K562 (cell line): ENCODE results near the gene VNN1. TPM values are rescaled to one million over a fixed set of nuclear protein-coding genes. Genes with fewer than 3 reads are reported as not detected.

ENCODE experiments used
- ATAC-seq: fragments of 200-7000 bp; cut with Tn5 transposase; 3 replicates; pipeline ENCODE4 v1.9.1; 2020; ENCODE audit warnings: moderate library complexity
- BruUV-seq: library from RNA; stranded (reverse); fragments of 400-500 nt; replicated peaks from 2 replicates; lab custom pipeline; 2021; lab: Mats Ljungman, UMichigan
- CTCF ChIA-PET: fragments of 300-600 bp; formaldehyde crosslinking; extraction: SDS; loops from one replicate; lab custom pipeline; 2021; ENCODE audit warnings: low intra/inter-chr PET ratio; lab: Yijun Ruan, JAX
- POLR2A ChIA-PET: fragments of 300-600, 350-650 bp; sonication (Branson Sonifier 250); formaldehyde crosslinking; extraction: SDS; loops from one replicate; lab custom pipeline; 2021; ENCODE audit warnings: antibody characterized with exemption, inconsistent platforms; lab: Yijun Ruan, JAX
- DNase-seq, 4 experiments: peaks; one replicate each; pipeline versions ENCODE4 v3.0.0 to v3.0.0-alpha.2; 2011 to 2018; ENCODE audit warnings: low spot score in 3 of 4, mixed read lengths in 3 of 4; ENCODE audit errors: extremely low read depth in 1 of 4
- FAIRE-seq: peaks from 2 replicates; lab custom pipeline; 2011; peaks lifted over from hg19 to GRCh38; lab: Jason Lieb, UNC
- H2AFZ ChIP-seq: 2 replicates; pipeline ENCODE4 v1.6.0; 2011; ENCODE audit warnings: low read depth, low read length, control low read depth, inconsistent platforms
- H3K27ac ChIP-seq: fragments of 200-600 bp; 3 replicates; pipeline ENCODE4 v1.8.0; 2011; ENCODE audit warnings: low read depth, mild to moderate bottlenecking, control low read depth, inconsistent platforms, low read length, moderate library complexity, mixed read lengths; ENCODE audit errors: extremely low read depth
- H3K27me3 ChIP-seq, 2 experiments: fragments of 300-600 bp in 1 of 2; 2 replicates in 1 of 2; 3 replicates in 1 of 2; pipeline versions ENCODE4 v1.6.0 to v1.8.0; 2011; ENCODE audit warnings: inconsistent platforms in 2 of 2, low read length in 2 of 2, mild to moderate bottlenecking in 1 of 2, mixed read lengths in 1 of 2, moderate library complexity in 1 of 2; ENCODE audit not compliant: control insufficient read depth in 2 of 2, insufficient read depth in 2 of 2
- H3K36me3 ChIP-seq: fragments of 300-600 bp; 3 replicates; pipeline ENCODE4 v1.8.0; 2011; ENCODE audit warnings: mild to moderate bottlenecking, low read length, inconsistent platforms; ENCODE audit not compliant: control insufficient read depth, insufficient read depth
- H3K4me1 ChIP-seq, 2 experiments: fragments of 200-600 bp in 1 of 2; replicated peaks in 1 of 2; 2 replicates in 1 of 2; 3 replicates in 1 of 2; pipeline versions ENCODE4 v1.5.1 to v1.8.0; 2011; ENCODE audit warnings: inconsistent platforms in 2 of 2, low read length in 2 of 2, mild to moderate bottlenecking in 1 of 2, mixed read lengths in 1 of 2, moderate library complexity in 1 of 2; ENCODE audit not compliant: control insufficient read depth in 2 of 2, insufficient read depth in 2 of 2
- H3K4me2 ChIP-seq: 2 replicates; pipeline ENCODE4 v1.6.1; 2011; ENCODE audit warnings: low read length, control low read depth, inconsistent platforms, mixed read lengths; ENCODE audit not compliant: insufficient read depth
- H3K4me3 ChIP-seq: fragments of 200-600 bp; sonication (generic), shearing (Covaris generic); 2 replicates; pipeline ENCODE4 v1.5.1; 2016; ENCODE audit warnings: control low read depth, inconsistent platforms
- H3K79me2 ChIP-seq: fragments of 200-600 bp; 3 replicates; pipeline ENCODE4 v1.8.0; 2011; ENCODE audit warnings: low read length, inconsistent platforms; ENCODE audit not compliant: control insufficient read depth, insufficient read depth
- H3K9ac ChIP-seq, 2 experiments: 2 replicates each; pipeline versions ENCODE4 v1.6.0 to v1.6.1; 2011; ENCODE audit warnings: low read depth in 2 of 2, low read length in 2 of 2, control low read depth in 1 of 2, inconsistent platforms in 1 of 2, mild to moderate bottlenecking in 1 of 2, mixed read lengths in 1 of 2; ENCODE audit not compliant: insufficient read depth in 1 of 2
- H3K9me1 ChIP-seq: one replicate; pipeline ENCODE4 v1.6.0; 2011; ENCODE audit warnings: inconsistent platforms, mild to moderate bottlenecking, low read length, moderate library complexity; ENCODE audit not compliant: control insufficient read depth, insufficient read depth
- H3K9me3 ChIP-seq: replicated peaks from 2 replicates; pipeline ENCODE4 v1.5.1; 2011; ENCODE audit warnings: low read depth, low read length, inconsistent platforms; ENCODE audit not compliant: control insufficient read depth, insufficient read depth
- H4K20me1 ChIP-seq: replicated peaks from 2 replicates; pipeline ENCODE4 v1.6.1; 2011; ENCODE audit warnings: low read length, inconsistent platforms, mixed read lengths; ENCODE audit not compliant: control insufficient read depth, insufficient read depth
- ATF1 ChIP-seq, 2 experiments: fragments of 450-650 bp in 1 of 2; IDR thresholded peaks; 2 replicates each; pipeline ENCODE4 v1.6.1; 2016; ENCODE audit warnings: missing compliant biosample characterization in 1 of 2, missing genetic modification characterization in 1 of 2
- CCAR2 ChIP-seq: fragments of 200-400 bp; formaldehyde crosslinking; IDR thresholded peaks from 2 replicates; pipeline ENCODE4 v1.6.1; 2017; ENCODE audit warnings: mild to moderate bottlenecking, low read depth, low read length
- ETV1 ChIP-seq: fragments of 450-650 bp; conservative IDR thresholded peaks from 2 replicates; pipeline ENCODE4 v1.6.1; 2016; ENCODE audit warnings: missing genetic modification characterization, control low read depth, low read depth, missing compliant biosample characterization
- HDAC1 ChIP-seq, 2 experiments: fragments of 450-650 bp; IDR thresholded peaks; 2 replicates each; pipeline ENCODE4 v1.6.1; 2016 to 2017; ENCODE audit warnings: inconsistent platforms in 1 of 2, mild to moderate bottlenecking in 1 of 2, moderate library complexity in 1 of 2
- MBD1 ChIP-seq: fragments of 250-450 bp; sonication (Bioruptor Pico); IDR thresholded peaks from 2 replicates; pipeline ENCODE4 v1.8.0; 2022; ENCODE audit warnings: inconsistent platforms
- SMAD4 ChIP-seq: fragments of 250-450 bp; sonication (Bioruptor Pico); conservative IDR thresholded peaks from 2 replicates; pipeline ENCODE4 v1.8.0; 2021; ENCODE audit warnings: inconsistent platforms, mild to moderate bottlenecking, moderate library complexity
- TGIF2 ChIP-seq: sonication (generic); formaldehyde crosslinking; IDR thresholded peaks from 2 replicates; pipeline ENCODE4 v1.8.1; 2022; ENCODE audit warnings: mild to moderate bottlenecking, missing genetic modification reagents, moderate library complexity
- ZNF133 ChIP-seq: fragments of 250-450 bp; sonication (Bioruptor Pico); IDR thresholded peaks from 2 replicates; pipeline ENCODE4 v1.4.0; 2020; ENCODE audit warnings: mild to moderate bottlenecking
- ZNF3 ChIP-seq: fragments of 250-450 bp; sonication (Bioruptor Pico); IDR thresholded peaks from 2 replicates; pipeline ENCODE4 v1.5.0; 2021; ENCODE audit warnings: mild to moderate bottlenecking, moderate library complexity
- ZNF395 ChIP-seq: fragments of 200-800 bp; sonication (Bioruptor generic); IDR thresholded peaks from 2 replicates; pipeline ENCODE4 v1.6.1; 2017; ENCODE audit warnings: missing genetic modification characterization, missing compliant biosample characterization
- ZNF511 ChIP-seq: sonication (generic); formaldehyde crosslinking; IDR thresholded peaks from 2 replicates; pipeline ENCODE4 v1.8.0; 2022; ENCODE audit warnings: mild to moderate bottlenecking, missing genetic modification reagents
- WGBS: fragments of 100-300 bp; shearing (Covaris generic); methylation state at CpG from one replicate; pipeline ENCODE4 v1.1.6; 2016; ENCODE audit warnings: low coverage, mixed read lengths; ENCODE audit not compliant: insufficient coverage; ENCODE audit errors: missing lambda C conversion rate; 5-methylcytosine and 5-hydroxymethylcytosine counted together
- in situ Hi-C: fragments of 300-500 bp; cut with MboI; formaldehyde crosslinking; loops from 4 replicates; pipeline ENCODE4 v1.15.0; 2018; ENCODE audit warnings: inconsistent platforms, mixed read lengths
- intact Hi-C: fragments of 100-400 bp; cut with micrococcal nuclease; formaldehyde crosslinking; loops from 2 replicates; pipeline ENCODE4 v1.14.2; 2022
- polyA plus RNA-seq, 8 experiments: library from polyadenylated mRNA; depleted of rRNA in 4 of 8; stranded (reverse) in 5 of 8; unstranded in 3 of 8; fragments of >200 nt; fragmentation: Nextera tagmentation in 2 of 8; fragmentation: Illumina TruSeq in 1 of 8; extraction: Ambion mirVana in 2 of 8; extraction: Trizol in 1 of 8; gene quantifications; 2 replicates each; pipeline versions ENCODE4 v1.2.1 to v1.2.3, GENCODE V29; 2011 to 2014; ENCODE audit warnings: inconsistent platforms in 1 of 8, missing spikeins in 1 of 8
- total RNA-seq, 7 experiments: library from RNA; depleted of rRNA in 6 of 7; stranded (reverse); fragments of >200 nt in 6 of 7; fragmentation: Illumina TruSeq in 2 of 7; extraction: Trizol in 2 of 7; gene quantifications; 2 replicates each; pipeline versions ENCODE4 v1.2.1 to v1.2.3, GENCODE V29; 2011 to 2021; ENCODE audit warnings: low replicate concordance in 1 of 7

The VNN1 gene
- total and polyA plus RNA-seq, 9 of the 15 experiments (the other 6 are each of a cell fraction or from before 2014, with no cell fraction given), result not detected

- TF ChIP-seq ZNF395 (CRISPR knock-in tag), result no peak
- no peak for TF ChIP-seq HDAC1 (IDR thresholded peaks at IDR 0.05)
- TF ChIP-seq ZNF3 (CRISPR knock-in tag), result no peak
- no peak for TF ChIP-seq MBD1 (CRISPR knock-in tag)
- no peak for TF ChIP-seq CCAR2
- TF ChIP-seq ZNF133 (CRISPR knock-in tag), result no peak
- TF ChIP-seq ZNF511 (CRISPR knock-in tag), result no peak
- TF ChIP-seq TGIF2 (CRISPR knock-in tag), result no peak
- TF ChIP-seq ETV1, result no peak
- TF ChIP-seq SMAD4 (CRISPR knock-in tag), result no peak
- TF ChIP-seq ATF1 (CRISPR knock-in tag; IDR thresholded peaks at IDR 0.05), result no peak
- TF ChIP-seq ATF1 (tag; IDR thresholded peaks at IDR 0.05), result no peak
- Histone ChIP-seq H3K9ac (no peak overlapping the region), H3K27ac (no peak overlapping the region), H2AFZ (no peak overlapping the region), H3K36me3 (no peaks in the 10 kb centered on the region), H3K4me3 (no peak overlapping the region), H3K9me1 (no peaks in the 10 kb centered on the region), H3K27me3 (no peaks in the 10 kb centered on the region; a peak in 1 of 5 replicates), H4K20me1 (no peaks in the 10 kb centered on the region), H3K79me2 (no peaks in the 10 kb centered on the region), H3K4me1 (no peaks in the 10 kb centered on the region), H3K9me3 (no peaks in the 10 kb centered on the region), H3K4me2 (no peak overlapping the region)
- no peak for ATAC-seq
- intact Hi-C loops (no loop called here), in situ Hi-C loops (no loop called here)
- no peak for DNase-seq
- ChIA-PET CTCF (no interaction called here), POLR2A (no interaction called here)
- WGBS, result 0% methylated on average over 1 of the region's 1 CpG
- no peak for FAIRE-seq
- no TSS peak for BruUV-seq
Observed at GRCh38 chr6:132746048-132746447, 32.2 kb upstream of the VNN1 start.
